Esophagus muscularis mucosa (tissue), 4 donors: Measurements from ENCODE around the gene CEACAM21. TPM values are rescaled to one million over a fixed set of nuclear protein-coding genes. Genes with fewer than 3 reads are reported as not detected.

Experiments used
- DNase-seq: peaks from one replicate; pipeline ENCODE4 v3.0.0-alpha.2; 2017; ENCODE audit errors: extremely low spot score
- H3K27ac ChIP-seq, 4 donors: fragments of 200-600 bp; sonication (generic); replicated peaks in 1 of 4; 1 replicate in 3 of 4; 2 replicates in 1 of 4; pipeline ENCODE4 v1.5.1; 2016 to 2019; ENCODE audit warnings: mild to moderate bottlenecking in 1 of 4
- H3K27me3 ChIP-seq, 4 donors: fragments of 200-600 bp; sonication (generic); one replicate each; pipeline versions ENCODE4 v1.5.1 to v1.6.0; 2016 to 2019
- H3K36me3 ChIP-seq, 4 donors: fragments of 200-600 bp; sonication (generic); one replicate each; pipeline ENCODE4 v1.5.1; 2016 to 2019
- H3K4me1 ChIP-seq, 4 donors: fragments of 200-600 bp; sonication (generic); one replicate each; pipeline ENCODE4 v1.5.1; 2016 to 2019
- H3K4me3 ChIP-seq, 4 donors: fragments of 200-600 bp; sonication (generic); 1 replicate in 2 of 4; 2 replicates in 2 of 4; pipeline ENCODE4 v1.5.1; 2016 to 2019; ENCODE audit warnings: mild to moderate bottlenecking in 4 of 4, moderate library complexity in 1 of 4
- H3K9me3 ChIP-seq, 4 donors: fragments of 200-600 bp; sonication (generic); 1 replicate in 3 of 4; 2 replicates in 1 of 4; pipeline ENCODE4 v1.5.1; 2016 to 2019
- EP300 ChIP-seq: sonication (generic); formaldehyde crosslinking; IDR thresholded peaks from one replicate; pipeline ENCODE4 v1.6.1; 2017; ENCODE audit warnings: antibody characterized with exemption
- POLR2A ChIP-seq: fragments of 450-650 bp; IDR thresholded peaks from one replicate; pipeline ENCODE4 v1.6.1; 2017; ENCODE audit warnings: antibody characterized with exemption, moderate library complexity, mild to moderate bottlenecking, low read depth
- POLR2AphosphoS5 ChIP-seq, 2 donors: sonication (generic); formaldehyde crosslinking; IDR thresholded peaks; one replicate each; pipeline ENCODE4 v1.6.1; 2017; ENCODE audit warnings: antibody characterized with exemption in 2 of 2
- WGBS: methylation state at CpG from one replicate; pipeline ENCODE4 v1.1.5; 2018; 5-methylcytosine and 5-hydroxymethylcytosine counted together
- intact Hi-C: fragments of 100-400 bp; cut with DNase I; formaldehyde crosslinking; loops from one replicate; pipeline ENCODE4 v1.15.1; 2023
- total RNA-seq, 4 donors: library from RNA; depleted of rRNA; stranded (reverse); fragments of >200 nt; gene quantifications; one replicate each; pipeline versions ENCODE4 v1.1.0 to v1.2.1, GENCODE V29; 2016
- TF ChIP-seq, protein P1 (sequence below), 3 experiments: fragments of 200-600 bp in 2 of 3; fragments of 450-650 bp in 1 of 3; sonication (generic) in 2 of 3; IDR thresholded peaks; one replicate each; pipeline ENCODE4 v1.5.1; 2017 to 2019; ENCODE audit warnings: antibody characterized with exemption in 3 of 3, mild to moderate bottlenecking in 2 of 3, moderate library complexity in 1 of 3

CEACAM21 gene
- total RNA-seq, 4 donors from 2014 or later = 0.83 to 1.8 TPM; not detected in 2

DNA sequence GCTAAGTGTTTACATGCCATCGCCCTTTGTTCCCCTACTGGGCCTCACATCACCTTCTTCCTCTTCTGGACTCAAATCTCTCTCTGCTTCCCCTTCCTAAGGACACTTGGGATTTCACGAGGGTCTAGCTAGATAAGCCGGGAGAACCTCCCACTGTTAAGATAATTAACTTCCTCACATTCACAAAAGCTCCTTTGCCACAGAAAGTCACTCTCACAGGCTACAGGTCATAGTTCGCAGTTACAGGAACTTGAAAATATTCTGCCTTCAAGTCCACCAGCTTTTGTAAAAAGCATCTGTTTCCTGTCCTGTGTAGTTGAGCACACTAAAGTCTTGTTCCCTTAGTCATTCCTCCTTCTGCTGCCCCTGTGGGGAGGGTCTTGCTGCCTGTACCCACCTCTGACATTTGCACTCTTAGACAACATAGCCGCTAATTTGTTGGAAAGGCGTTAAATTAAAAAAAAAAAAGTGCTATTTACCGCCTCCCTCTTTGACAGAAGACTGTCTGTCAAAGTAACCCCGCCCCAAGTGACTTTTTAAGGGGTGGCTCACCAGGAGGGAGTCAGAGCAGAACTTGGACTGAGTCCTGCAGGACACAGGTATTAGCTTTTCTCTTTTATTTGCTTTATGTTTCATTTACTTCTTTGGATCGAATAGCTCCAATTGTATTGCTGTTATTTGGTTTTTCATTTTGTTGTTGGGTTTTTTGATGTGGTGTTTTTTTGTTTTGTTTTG is 26.8 kb upstream of the CEACAM21 start:
- WGBS = 19% methylated on average over 9 of the region's 9 CpGs
- Histone ChIP-seq H3K27me3 (peaks cover 0 to 36% (median 0%) of the 10 kb centered on the region in 4 donors), H3K9me3 (no peaks in the 10 kb centered on the region), H3K27ac (peak overlapping the region; percentile 17 to 49 (median 44)), H3K4me3 (peak overlapping the region in 1 of 4 donors; percentile 37), H3K4me1 (peaks cover 9 to 13% (median 11%) of the 10 kb centered on the region in 4 donors), H3K36me3 (no peaks in the 10 kb centered on the region)
- no peak for DNase-seq
- intact Hi-C loops = no loop called here
- TF ChIP-seq POLR2AphosphoS5 (IDR thresholded peaks at IDR 0.05) = peak in 1 of 2 donors; percentile 40
- TF ChIP-seq EP300 = no peak
- no peak for TF ChIP-seq POLR2A

DNA sequence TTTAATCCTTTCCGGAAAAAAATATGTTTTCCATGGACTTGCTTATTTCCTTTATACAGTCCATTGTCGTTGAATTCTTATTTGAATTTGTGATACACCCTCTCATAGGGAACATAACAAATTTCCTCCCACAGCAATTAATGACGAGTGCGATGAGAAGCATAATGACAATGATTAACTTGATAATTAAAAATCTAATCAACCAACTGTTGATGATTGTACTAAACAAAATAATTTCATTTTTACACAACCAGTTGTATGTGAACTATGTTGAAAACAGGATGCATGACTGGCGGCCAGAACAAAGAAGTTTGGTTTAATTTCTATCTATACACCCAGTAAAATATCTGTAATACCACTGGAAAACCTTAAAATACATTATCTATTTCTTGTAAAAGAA is 26.1 kb upstream of the CEACAM21 start:
- 74% methylated on average over 5 of the region's 5 CpGs for WGBS
- TF ChIP-seq POLR2AphosphoS5 (IDR thresholded peaks at IDR 0.05) = no peak
- TF ChIP-seq, protein P1, sequence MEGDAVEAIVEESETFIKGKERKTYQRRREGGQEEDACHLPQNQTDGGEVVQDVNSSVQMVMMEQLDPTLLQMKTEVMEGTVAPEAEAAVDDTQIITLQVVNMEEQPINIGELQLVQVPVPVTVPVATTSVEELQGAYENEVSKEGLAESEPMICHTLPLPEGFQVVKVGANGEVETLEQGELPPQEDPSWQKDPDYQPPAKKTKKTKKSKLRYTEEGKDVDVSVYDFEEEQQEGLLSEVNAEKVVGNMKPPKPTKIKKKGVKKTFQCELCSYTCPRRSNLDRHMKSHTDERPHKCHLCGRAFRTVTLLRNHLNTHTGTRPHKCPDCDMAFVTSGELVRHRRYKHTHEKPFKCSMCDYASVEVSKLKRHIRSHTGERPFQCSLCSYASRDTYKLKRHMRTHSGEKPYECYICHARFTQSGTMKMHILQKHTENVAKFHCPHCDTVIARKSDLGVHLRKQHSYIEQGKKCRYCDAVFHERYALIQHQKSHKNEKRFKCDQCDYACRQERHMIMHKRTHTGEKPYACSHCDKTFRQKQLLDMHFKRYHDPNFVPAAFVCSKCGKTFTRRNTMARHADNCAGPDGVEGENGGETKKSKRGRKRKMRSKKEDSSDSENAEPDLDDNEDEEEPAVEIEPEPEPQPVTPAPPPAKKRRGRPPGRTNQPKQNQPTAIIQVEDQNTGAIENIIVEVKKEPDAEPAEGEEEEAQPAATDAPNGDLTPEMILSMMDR (IDR thresholded peaks at IDR 0.05) = no peak
- TF ChIP-seq EP300 = no peak
- no peak for TF ChIP-seq POLR2A
- H3K27ac ChIP-seq = peak overlapping the region in 2 of 4 donors; percentile 47 to 49
- no peaks in the 10 kb centered on the region for H3K36me3 ChIP-seq
- intact Hi-C loops = no loop called here
- H3K9me3 ChIP-seq = no peaks in the 10 kb centered on the region
- DNase-seq = no peak
- H3K4me1 ChIP-seq = peaks cover 9 to 13% (median 11%) of the 10 kb centered on the region in 4 donors
- H3K27me3 ChIP-seq = peaks cover 0 to 32% (median 0%) of the 10 kb centered on the region in 4 donors
- peak overlapping the region in 1 of 4 donors; percentile 37 for H3K4me3 ChIP-seq

DNA sequence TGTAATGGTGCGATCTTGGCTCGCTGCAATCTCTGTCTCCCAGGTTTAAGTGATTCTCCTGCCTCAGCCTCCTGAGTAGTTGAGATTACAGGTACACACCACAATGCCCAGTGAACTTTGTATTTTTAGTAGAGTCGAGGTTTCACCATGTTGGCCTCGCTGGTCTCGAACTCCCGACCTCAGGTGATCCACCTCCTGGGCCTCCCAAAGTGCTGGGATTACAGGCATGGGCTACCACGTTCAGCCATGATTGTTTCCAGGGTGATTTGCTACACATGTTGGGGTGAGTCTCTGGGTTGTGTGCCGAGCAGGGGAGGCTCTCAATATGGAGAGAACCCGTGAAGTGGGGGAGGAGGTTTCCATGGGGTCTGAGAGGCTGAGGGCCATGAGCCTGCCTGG is 24.8 kb upstream of the CEACAM21 start:
- Histone ChIP-seq H3K9me3 (no peaks in the 10 kb centered on the region), H3K36me3 (no peaks in the 10 kb centered on the region), H3K4me1 (peaks cover 1 to 8% (median 6%) of the 10 kb centered on the region in 4 donors), H3K27me3 (peaks cover 0 to 33% (median 0%) of the 10 kb centered on the region in 4 donors), H3K27ac (no peak overlapping the region), H3K4me3 (peak overlapping the region in 1 of 4 donors; percentile 13)
- intact Hi-C loops = no loop called here
- TF ChIP-seq POLR2A (no peak), POLR2AphosphoS5 (IDR thresholded peaks at IDR 0.05) (no peak), EP300 (no peak)
- TF ChIP-seq, protein P1 (IDR thresholded peaks at IDR 0.05) = no peak
- no peak for DNase-seq
- WGBS = 90% methylated on average over 5 of the region's 9 CpGs

DNA sequence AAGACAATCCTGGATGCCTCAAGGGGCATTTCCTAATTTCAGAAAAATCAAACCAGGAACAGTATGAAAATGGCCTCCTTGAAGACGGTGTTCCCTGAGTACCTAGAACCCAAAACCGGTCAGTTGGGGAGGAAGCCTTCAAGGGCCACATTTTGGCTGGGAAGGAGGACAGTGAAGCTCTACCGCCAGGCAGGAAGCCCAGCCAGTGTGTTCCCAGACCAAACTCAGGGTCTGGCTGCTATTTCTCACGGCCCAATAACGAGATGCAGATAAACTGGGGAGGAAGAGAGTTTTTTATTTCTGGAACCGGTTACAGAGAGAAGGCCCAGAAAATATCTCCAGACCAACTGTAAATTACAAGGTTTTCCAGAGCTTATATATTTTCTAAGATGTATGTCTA is 24.3 kb upstream of the CEACAM21 start:
- no peak for TF ChIP-seq EP300
- no peak for TF ChIP-seq POLR2A
- TF ChIP-seq POLR2AphosphoS5 (IDR thresholded peaks at IDR 0.05) = no peak
- TF ChIP-seq, protein P1 (IDR thresholded peaks at IDR 0.05) = no peak
- WGBS = 74% methylated on average over 6 of the region's 6 CpGs
- peaks cover 0 to 7% (median 2%) of the 10 kb centered on the region in 4 donors for H3K4me1 ChIP-seq
- no peaks in the 10 kb centered on the region for H3K9me3 ChIP-seq
- no peak for DNase-seq
- H3K36me3 ChIP-seq = no peaks in the 10 kb centered on the region
- peak overlapping the region in 1 of 4 donors; percentile 13 for H3K4me3 ChIP-seq
- intact Hi-C loops = no loop called here
- H3K27ac ChIP-seq = peak overlapping the region in 1 of 4 donors; percentile 23
- peaks cover 0 to 32% (median 0%) of the 10 kb centered on the region in 4 donors for H3K27me3 ChIP-seq

DNA sequence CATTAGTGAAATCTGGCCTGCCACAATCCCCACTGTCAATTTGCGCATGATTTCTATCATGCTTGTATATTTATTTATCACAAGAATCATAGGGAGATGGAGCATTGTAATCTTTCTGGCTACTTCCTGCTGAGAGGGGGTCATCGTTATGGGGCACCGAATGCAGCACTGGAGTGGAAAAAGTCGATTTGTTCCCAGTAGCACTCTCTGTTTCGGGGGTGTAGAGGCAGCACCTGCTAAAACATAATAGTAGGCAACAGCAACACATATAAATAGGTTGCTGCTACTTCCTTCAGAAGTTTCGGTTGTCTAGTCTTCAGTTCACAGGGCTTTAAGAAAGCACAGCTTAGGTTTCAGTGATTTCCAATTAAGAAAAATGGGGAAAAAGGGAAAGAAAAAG is 23.4 kb upstream of the CEACAM21 start:
- H3K4me3 ChIP-seq = no peak overlapping the region
- no peaks in the 10 kb centered on the region for H3K36me3 ChIP-seq
- no peaks in the 10 kb centered on the region for H3K9me3 ChIP-seq
- intact Hi-C loops = no loop called here
- H3K27me3 ChIP-seq = peaks cover 0 to 33% (median 0%) of the 10 kb centered on the region in 4 donors
- no peak overlapping the region for H3K27ac ChIP-seq
- H3K4me1 ChIP-seq = peaks cover 0 to 5% (median 2%) of the 10 kb centered on the region in 4 donors
- TF ChIP-seq POLR2AphosphoS5 (IDR thresholded peaks at IDR 0.05) (no peak), EP300 (no peak), POLR2A (no peak)
- TF ChIP-seq, protein P1 (IDR thresholded peaks at IDR 0.05) = no peak
- no peak for DNase-seq
- 69% methylated on average over 6 of the region's 6 CpGs for WGBS
